Measurements from ENCODE around the gene UBE2E1.

UBE2E1 gene

DNA sequence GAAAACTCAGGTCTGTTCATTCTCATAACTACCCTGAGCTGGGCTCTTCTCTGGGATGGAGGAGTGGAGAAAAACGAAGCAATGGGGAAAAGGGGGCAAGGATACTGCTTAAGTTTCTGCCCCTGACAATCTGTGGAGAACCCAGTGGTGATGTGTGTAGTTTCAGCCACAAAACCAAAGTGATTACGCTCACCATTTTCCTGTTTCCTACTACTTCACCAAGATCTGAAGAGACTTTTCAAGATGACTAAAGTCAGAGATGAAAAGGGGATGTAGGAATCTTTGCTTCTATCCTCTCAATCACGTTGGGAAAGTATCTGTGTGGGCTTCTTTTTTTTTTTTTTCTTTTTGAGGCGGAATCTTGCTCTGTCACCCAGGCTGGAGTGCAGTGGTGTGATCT lies 8.3 kb upstream of the UBE2E1 start:
- DNase-seq: no peak

- DNase-seq: no peak
These were observed 7.3 kb upstream of the UBE2E1 start for GRCh38 chr3:23798456-23798855.

GRCh38 chr3:23798876-23799275 lies 6.9 kb upstream of the UBE2E1 start:
- DNase-seq: no peak

DNA sequence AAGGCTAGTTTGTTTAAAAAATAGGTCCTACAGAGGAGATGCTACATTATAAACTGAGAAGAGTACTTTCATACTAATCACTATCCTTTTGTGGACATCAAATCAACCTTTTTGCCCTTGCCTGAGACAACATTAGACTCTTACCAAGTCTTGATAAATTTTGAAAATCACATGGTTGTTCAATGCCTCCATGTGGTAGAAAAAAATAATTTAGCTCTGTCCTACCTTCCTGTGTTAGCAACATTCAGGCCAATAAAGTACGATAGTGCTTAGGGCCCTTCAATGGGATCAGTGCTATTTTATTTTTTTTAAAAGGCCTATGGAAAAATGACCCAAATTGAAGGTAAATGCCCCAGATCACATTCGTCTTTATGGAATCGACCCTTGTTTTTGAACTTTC lies 5.0 kb upstream of the UBE2E1 start:
- DNase-seq: no peak

DNA sequence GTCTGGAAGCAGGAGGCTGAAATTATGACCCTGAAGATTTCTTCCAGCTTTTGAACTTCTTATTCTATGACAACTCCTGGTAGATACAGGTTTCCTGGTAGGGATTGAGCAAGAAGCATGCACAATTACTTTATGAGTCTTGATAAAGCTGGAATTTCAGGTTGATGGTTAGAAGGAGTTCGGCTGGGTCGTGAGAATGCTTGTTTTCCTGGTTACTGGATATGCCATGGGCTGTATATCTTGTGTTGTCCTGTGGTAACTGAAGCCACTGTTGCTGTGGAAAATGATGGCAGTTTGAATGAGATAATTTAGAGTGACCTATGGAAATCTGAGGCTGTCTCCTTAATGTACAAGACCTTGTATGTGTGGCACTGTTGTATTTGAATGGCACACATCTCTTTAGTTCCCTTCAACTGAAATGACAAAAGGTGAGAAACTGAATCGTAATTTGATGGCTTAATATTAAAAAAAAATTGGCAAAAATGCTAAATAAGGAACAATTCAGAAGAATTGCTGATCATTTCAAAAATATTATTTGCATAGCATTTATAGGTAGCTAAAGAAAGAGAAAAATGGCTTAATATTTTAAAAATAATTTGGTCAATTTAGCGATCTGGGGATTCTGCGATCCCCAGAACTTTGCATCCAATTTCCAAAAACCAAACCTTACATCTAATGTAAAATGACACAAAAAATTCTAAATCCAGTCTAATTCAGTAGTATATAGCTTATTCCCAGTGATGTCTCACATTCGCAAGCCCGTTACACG lies 1.1 kb upstream of the UBE2E1 start:
- DNase-seq: no peak

DNA sequence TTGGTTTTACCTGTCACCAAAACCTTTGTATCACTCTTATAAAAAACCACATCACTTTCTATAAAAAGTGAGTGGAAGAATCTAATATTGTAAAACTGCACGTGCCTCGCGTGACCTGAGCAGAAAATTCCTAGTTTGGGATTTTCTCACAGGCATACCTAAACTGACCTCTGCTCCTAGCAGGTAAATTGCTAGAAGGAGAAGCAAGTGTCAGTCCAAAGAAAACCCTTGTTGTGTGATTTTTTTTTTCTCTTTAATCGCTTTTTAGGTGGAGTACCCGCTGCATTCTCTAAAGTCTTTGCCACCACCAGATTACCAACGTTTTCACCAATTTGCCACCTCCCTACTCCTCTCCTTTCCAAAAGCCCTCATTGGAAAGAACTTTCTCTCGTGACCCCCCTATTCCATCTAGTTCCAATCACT lies 534 bp upstream of the UBE2E1 start:
- no peak for DNase-seq

DNA sequence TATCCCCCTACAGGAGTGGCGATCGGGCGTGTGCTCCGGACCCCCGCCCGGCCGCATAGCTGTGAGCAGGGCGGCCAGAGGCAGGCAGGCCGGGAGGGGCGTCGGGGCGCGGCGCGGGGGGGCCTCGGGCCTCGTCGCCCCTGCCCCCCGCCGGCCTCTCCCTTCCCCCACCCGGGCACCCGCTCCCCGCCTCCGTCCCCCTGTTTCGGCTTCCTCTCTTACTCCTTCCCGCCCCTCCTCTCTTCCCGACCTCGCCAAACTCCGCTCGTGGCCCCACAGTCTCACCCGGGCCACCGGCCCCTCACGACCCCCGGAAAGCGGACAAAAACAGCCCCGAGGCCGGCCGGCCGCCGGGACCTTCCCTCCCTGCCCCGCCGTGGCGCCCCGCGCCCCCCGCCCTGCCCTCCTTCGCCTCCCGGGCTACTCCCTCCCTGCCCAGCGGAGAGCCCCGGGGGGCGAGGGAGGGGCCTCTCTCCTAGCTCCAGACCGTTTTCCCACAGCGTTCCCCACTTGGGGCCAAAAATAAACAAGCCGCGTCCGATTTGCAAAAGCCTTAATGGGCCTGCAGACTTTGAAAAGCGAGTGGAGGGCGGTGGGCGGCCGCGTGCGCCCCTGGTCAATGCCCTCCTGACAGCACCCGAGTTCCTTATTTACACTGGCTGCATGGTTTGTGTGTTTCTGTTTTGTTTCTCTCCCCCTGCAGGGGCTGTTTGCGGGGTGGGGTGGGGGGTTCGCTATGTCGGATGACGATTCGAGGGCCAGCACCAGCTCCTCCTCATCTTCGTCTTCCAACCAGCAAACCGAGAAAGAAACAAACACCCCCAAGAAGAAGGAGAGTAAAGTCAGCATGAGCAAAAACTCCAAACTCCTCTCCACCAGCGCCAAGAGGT lies 1.0 kb downstream of the UBE2E1 start:
- DNase-seq: no peak

DNA sequence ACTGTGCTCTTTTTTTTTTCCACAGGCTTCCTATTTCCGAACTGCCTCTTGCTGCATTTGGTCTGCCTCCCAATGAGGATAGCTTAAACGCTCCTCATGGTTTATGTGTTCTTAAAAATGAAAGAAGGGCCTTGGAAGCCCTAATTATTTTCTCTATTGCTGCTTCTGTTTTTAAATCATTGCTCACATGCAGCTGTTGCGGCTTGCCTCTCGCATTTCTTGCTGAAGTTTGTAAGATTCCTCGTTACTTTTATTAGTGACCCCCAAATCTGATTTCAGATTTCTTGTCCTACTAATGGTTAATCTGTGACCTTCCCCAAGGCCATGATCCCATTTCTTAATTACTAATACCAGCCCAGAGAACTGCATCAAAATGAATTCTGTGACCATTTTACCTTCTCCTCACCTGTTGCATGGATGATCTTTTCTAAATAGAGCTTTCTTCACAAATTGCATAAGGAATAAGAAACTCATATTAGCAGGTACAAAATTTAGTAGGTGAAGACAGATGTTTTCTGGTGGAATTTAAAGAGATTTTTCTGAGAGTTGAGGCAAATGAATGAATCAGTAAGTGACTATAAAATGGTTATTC lies 1.8 kb downstream of the UBE2E1 start:
- no peak for DNase-seq

GRCh38 chr3:23808525-23808924 lies 2.8 kb downstream of the UBE2E1 start:
- DNase-seq: no peak

DNA sequence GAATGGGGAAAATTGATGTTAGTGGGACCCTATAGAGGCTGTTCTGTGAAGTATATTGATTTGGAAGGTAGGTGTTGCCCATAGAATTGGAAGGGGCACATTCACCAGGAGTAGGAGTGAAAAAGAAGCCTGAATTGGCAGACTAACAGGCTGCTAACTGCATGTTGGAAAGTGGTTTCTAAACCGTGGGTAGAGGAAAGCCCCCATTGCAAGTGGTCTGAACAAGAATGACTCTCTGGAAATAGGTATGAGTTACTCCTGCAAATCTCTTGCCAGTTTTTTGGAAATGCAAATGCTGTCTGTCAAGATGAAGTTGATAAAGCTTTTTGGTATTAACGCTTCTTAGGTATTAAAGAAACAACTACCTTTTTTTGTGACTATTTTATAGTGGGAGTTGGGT lies 3.5 kb downstream of the UBE2E1 start:
- peak; percentile 10 for DNase-seq

GRCh38 chr3:23809840-23810342 lies 4.1 kb downstream of the UBE2E1 start:
- DNase-seq: no peak

GRCh38 chr3:23810343-23811184 lies 4.8 kb downstream of the UBE2E1 start:
- peak; percentile 52 for DNase-seq

- no peak for DNase-seq
These were observed 5.4 kb downstream of the UBE2E1 start for GRCh38 chr3:23811185-23811527.

DNA sequence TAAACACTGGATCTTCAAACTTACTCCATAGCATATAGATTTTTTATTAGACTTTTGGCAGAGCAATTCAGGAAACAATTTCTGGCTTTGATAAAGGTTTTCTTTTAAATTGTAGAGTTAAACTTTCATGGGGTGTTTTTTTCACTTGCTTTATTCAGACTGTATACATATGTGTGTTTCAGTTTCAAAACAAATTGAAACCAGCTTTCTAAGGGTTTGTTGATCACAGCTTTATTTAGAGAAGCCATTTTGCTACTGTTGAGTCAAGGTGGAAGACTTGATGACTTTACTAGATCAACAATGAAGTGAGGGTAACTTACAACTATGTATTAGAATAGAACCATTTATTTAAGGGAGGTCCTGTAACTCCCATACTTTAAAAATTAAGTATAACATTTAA lies 6.2 kb downstream of the UBE2E1 start:
- no peak for DNase-seq

DNA sequence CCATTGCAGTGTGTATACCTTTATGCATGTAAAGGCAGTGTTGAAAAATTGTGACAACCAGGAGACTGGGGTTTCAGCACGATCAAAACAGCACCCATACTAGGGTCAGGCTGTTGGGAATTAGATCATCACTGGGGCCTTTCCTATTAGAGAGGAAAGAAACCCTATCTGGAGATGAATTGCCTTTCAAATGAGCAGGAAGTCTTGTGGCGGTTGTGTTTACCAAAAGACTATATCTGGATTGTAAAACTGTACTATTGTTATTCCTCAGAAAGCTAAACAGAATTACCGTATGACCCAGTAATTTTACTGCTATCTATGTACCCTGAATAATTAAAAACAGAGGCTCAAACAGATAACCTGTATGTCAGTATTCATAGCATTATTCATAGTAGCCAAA lies 10.1 kb downstream of the UBE2E1 start:
- no peak for DNase-seq

GRCh38 chr3:23816721-23817120 lies 11.0 kb downstream of the UBE2E1 start:
- DNase-seq: no peak

GRCh38 chr3:23817508-23818223 lies 11.9 kb downstream of the UBE2E1 start:
- no peak for DNase-seq

- DNase-seq: no peak
These were observed 14.0 kb downstream of the UBE2E1 start for GRCh38 chr3:23819599-23820360.

DNA sequence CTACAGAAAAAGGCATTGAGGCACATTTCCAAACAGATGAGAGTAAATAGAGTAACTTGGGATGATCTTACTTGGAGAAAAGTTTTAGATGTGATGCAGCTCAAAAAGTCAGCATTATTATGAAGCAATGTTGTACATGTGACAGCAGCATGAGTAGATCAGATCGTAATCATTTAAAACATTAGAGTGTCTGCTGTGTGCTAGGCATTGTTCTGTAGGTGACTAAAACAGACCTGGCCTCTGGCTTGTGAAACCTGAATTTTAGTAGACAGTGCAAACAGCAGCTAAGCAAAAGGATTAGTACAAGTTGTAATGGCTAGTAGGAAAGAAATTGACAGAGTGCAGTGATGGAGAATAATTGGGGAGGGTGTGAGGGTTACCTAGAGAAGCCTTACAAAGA lies 15.1 kb downstream of the UBE2E1 start:
- no peak for DNase-seq

DNA sequence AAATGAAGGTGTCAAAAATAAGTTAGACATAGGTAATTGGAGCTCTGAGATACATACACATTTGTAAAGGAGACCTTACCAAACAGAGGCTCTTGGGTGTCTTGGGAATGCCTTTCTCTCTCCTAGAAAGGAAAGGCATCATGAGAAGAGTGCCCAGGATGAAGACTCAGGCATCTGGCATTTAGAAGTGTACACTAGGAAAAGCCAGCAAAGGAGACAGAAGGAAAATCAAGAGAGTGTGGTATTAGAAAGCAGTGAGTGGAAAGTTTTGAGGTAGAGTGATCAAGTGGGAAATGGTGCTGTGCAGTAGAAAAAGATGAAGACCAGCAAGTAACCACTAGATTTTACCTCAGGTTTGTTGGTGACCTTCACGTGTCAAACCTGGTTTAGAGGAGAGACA lies 16.1 kb downstream of the UBE2E1 start:
- DNase-seq: no peak

GRCh38 chr3:23822559-23822958 lies 16.8 kb downstream of the UBE2E1 start:
- no peak for DNase-seq
